NCI-H2196 treated with DMSO at 0.1 percent for 48 hours (cell line): ENCODE data around the gene FYB1.
"Not testable (repeated sequence)": the region's sequence is repeated elsewhere in the genome, so short reads cannot be mapped to it uniquely, and the experiment has no call there.

Experiments
- DNase-seq: peaks from one replicate; lab custom pipeline; 2025; ENCODE audit not compliant: unreplicated experiment; lab: John Stamatoyannopoulos, UW

The FYB1 gene, protein sequence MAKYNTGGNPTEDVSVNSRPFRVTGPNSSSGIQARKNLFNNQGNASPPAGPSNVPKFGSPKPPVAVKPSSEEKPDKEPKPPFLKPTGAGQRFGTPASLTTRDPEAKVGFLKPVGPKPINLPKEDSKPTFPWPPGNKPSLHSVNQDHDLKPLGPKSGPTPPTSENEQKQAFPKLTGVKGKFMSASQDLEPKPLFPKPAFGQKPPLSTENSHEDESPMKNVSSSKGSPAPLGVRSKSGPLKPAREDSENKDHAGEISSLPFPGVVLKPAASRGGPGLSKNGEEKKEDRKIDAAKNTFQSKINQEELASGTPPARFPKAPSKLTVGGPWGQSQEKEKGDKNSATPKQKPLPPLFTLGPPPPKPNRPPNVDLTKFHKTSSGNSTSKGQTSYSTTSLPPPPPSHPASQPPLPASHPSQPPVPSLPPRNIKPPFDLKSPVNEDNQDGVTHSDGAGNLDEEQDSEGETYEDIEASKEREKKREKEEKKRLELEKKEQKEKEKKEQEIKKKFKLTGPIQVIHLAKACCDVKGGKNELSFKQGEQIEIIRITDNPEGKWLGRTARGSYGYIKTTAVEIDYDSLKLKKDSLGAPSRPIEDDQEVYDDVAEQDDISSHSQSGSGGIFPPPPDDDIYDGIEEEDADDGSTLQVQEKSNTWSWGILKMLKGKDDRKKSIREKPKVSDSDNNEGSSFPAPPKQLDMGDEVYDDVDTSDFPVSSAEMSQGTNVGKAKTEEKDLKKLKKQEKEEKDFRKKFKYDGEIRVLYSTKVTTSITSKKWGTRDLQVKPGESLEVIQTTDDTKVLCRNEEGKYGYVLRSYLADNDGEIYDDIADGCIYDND

DNA sequence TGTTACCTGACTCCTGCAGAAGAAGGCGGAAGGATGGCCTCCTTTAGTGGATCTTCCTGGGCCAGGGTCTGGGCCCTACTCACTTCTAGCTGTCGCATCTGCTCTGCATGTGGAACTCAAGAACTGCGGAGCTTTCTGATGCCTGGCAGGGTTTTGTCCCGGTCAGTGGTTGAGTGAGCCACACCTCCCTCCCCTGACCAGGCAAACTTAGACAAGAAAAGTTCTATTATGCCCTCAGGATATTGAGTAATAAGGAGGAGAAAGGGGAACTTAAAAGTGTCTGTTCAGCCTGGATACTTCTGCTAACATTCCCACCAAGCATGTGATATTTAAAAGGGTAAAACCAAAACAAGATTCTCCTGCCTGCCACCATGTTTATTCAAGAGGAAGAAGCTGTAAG is at the start of gene FYB1:
TSS of gene FYB1 (minus strand) at position 127 of the 400 bp plus-strand sequence. CDS start 16,603 bp downstream, outside the sequence.
- DNase-seq = no peak

DNA sequence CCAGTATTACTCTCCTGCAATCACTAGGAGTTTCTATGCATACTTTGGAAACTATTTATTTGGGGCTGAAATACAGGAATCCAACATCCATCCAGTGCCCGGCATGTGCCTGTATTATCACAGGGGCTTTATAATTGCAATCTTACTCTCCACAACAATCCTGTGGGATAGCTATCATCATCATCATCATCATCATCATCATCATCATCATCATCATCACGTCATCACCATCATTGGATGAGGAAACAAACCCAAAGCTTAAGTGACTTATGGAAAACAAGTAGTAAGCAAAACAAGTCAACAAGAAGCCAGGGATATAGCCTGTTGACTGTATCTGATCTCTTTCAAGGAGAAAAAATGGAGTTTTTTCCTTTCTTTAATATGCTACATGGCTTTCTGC is 47.8 kb upstream of the FYB1 start:
- no peak for DNase-seq

DNA sequence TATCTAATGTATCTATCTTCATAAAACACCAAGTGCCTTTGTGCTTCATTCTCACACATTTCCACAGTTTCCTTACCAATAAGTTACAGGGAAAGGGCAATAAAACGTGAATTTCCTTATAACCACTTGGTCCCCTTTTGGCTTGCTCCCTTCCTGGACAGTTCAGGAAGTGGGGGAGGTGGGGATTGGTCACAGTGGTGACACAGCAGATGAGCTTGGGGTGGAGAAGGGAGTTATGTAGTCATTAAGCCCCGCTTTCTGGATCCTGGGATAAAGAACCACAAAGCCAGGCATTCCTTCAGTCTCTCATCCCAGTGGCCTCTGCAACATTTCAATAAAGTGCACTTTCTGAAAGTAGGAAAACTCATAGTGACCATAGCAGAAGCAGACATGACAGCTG is 47.1 kb upstream of the FYB1 start:
- no peak for DNase-seq

DNA sequence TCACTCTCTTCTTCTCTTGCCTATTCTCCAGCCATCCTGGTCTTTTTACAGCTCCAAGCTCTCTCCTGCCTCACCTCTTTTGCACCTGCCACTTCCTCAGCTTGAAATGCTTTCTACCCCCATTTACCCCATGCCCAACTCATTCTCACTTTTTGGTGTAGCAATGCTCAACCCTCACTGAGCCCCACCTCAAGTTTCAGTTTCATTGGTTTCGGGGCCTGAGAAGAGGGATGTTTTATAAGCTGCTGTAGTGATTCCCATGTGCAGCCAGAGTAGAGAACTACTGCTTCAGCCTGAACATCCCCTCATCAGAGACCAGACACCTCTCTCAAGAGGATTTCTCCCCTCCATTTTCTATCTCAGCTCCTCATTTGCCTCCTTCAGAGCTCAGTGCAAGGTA is 45.2 kb upstream of the FYB1 start:
- DNase-seq = no peak

DNA sequence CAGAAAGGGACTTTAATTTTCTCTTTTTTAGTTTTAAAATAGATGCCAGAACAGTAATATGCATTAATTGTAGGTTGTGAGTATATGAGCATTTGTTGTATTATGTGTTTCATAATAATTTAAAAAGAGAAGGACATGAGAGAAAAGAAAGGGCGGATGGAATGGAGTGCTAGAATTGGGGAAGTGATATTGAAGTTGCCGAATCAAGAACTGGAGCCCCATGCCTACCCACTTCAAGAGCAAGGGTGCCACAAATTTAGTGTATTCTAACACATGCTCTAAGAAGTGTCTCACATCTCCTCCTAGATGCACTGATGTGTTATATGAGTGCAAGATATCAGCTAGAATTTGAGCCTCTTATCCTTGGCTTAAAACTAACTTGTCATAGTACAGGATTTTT is 43.6 kb upstream of the FYB1 start:
- DNase-seq = no peak

DNA sequence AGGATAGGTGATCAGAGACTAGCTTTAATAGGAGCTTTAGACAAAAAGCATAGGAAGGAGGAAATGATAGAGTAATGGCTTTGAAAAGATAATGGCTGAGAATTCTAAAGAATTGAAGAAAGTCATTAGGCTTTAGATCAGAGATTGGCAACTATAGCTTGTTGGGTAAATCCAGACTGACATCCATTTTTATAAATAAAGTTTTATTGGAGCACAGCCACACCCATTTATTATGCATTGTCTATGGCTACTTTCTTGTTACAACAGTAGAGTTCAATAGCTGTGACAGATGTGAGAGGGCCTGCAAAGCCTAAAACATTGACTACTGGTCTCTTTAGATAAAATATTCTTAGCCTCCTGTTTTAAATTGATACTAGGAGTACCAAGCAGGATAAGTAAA is 40.7 kb upstream of the FYB1 start:
- DNase-seq = no peak

DNA sequence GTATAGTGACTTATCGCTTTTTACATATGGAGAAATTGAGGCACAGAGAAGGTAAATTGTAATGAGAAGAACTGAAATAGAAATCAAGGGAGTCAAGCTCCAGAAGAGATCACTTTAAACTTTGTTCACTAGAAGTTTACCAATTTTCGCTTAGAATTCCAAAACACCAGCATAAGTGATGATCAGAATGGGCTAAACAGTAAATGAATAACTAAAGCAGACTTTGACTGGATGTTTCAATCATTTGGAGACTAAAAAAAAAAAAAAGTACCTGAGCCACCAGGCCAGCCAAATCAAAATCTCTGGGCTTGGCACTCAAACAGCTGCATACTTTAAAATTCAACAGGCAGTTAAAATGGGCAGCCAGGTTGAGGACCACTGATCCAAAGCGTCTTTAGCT is 38.2 kb upstream of the FYB1 start:
- DNase-seq = no peak

DNA sequence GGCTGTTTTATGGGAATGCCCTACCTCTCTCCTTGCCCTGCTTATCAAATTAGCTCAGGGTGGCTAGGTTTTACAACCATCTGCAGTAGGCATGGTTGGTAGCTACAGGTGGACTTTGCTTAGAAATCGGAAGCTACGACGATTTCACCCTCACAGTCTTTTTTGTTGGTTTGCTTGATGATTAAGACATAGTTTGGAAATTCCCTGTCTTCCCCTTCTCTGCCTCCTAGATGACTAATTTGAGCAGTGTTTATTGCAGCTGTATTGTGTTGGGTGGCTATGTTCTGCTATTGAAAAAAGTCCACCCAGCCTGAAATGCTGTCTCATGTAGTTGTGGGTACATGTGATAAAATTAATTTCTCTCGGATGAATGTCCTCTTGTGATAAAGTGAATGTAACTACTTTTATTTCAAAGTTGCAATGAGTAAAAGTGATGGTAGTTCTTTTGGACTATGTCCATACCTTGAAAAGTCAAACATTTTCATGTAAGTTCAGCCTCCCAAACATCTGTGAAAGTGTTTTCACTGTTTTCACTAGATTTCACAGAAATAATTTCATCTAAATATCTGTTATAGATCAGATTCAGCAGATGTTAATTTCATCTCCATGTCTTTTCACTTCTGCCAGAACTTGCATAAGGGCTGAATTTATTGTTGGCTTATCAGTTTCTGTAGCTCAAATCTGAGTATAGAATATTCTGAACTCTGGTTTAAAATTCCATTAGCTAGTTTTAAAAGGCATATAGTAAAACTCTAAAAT is 37.3 kb upstream of the FYB1 start:
- DNase-seq = no peak

DNA sequence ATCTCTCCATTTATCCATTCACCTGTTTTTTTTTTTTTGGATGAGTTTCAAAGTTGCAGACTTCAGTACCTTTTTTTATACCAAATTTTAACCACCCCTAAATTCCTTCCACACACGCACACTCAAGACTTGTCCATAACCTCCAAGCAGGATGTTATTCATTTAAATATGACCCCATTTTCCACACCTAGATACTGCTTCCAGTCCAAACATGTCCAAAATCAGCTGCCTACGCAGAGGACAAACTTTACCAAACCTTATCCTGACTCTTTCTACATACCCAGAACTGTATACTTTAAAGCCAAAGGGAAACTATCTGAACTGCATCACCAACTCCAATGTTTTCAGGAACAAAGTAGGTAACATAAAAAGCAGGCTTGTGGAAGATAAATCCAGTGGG is 36.0 kb upstream of the FYB1 start:
- DNase-seq = no peak

DNA sequence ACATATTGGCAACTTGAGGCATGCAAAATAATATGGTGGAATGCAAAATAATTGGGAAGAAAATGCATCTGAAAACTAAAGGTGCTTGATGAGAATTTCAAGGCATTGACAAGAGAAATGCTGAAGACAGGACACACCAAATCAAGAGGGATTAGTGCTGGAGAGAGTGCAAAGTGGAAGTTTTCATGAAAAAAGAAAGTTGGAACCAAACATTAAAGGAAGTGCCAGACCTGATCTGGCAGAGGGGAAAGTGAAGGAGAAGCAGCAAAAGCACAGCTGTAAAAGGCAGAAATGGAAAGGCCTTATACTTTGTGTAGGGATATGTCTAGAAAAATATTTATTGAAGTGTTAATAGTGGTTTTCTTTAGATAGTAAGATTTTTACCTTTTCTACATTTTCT is 35.3 kb upstream of the FYB1 start:
- no peak for DNase-seq

DNA sequence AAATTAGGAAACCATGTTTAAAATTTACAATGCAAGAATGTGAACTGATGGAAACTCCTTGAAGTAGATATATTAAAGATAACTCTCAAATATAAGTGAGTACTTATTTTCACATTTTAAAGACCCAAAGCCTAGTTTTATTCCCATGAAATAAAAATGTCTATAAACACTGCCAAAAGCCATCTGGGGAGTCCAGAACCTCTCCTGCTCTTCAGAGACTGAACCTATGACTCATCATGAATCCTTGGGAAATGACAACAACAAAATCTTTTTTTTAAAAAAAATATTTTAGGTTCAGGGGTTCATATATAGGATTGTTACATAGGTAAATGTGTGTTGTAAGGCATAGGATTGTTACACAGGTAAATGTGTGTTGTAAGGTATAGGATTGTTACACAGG is 33.8 kb upstream of the FYB1 start:
- DNase-seq = no peak

DNA sequence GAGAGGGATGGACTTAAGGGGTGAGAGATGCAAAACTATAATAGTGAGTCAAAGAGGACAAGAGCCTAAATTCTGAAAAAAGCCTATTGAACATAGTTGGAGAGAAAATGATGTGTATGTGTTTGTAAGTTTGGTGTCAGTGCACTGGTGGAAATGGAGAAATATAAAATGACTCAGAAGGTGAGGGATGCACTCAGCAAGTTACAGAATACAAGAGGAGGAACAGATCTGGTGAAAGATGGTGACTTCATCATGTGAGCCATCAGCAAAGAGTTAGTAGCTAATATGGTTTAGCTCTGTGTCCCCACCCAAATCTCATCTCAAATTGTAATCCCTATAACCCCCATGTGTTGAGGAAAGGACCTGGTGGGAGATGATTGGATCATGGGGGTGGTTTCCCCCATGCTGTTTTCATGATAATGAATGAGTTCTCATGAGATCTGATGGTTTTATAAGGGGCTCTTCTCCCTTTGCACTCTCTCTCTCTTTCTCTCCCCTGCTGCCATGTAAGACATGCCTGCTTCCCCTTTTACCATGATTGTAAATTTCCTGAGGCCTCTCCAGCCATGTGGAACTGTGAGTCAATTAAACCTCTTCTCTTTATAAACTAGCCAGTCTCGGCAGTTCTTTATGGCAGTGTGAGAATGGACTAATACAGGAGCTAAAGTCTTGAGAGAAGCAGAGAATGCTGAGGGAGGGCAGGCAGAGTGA is 30.4 kb upstream of the FYB1 start:
- DNase-seq = no peak

DNA sequence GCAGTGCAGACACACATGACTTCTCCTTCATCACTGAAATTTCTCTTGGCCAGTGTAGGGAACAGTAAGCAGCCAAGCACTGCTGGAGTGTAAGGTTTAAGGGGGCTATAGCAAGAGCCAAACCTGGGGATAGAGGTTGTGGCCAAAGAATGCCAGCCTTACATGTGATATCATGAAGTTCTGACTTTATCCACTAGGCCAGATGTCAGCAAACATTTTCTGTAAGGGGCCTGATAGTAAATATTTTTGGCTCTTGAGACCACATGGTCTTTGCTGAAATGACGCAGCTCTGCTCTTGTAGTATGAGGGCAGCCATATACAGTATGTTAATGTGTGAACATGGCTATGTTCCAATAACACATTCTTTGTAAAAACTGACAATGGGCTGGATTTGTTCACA is 29.7 kb upstream of the FYB1 start:
- DNase-seq = no peak

DNA sequence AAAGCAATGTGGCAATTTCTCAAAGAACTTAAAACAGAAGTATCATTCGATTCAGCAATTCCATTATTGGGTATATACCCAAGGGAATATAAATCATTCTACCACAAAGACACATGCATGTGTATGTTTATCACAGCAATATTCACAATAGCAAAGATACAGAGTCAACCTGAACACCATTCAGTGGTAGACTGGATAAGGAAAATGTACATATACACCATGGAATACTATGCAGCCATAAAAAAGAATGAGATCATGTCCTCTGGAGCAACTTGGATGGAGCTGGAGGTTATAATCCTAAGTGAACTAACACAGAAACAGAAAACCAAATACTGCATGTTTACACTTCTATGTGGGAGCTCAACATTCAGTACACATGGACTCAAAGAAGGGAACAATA is 21.4 kb upstream of the FYB1 start:
- no peak for DNase-seq

DNA sequence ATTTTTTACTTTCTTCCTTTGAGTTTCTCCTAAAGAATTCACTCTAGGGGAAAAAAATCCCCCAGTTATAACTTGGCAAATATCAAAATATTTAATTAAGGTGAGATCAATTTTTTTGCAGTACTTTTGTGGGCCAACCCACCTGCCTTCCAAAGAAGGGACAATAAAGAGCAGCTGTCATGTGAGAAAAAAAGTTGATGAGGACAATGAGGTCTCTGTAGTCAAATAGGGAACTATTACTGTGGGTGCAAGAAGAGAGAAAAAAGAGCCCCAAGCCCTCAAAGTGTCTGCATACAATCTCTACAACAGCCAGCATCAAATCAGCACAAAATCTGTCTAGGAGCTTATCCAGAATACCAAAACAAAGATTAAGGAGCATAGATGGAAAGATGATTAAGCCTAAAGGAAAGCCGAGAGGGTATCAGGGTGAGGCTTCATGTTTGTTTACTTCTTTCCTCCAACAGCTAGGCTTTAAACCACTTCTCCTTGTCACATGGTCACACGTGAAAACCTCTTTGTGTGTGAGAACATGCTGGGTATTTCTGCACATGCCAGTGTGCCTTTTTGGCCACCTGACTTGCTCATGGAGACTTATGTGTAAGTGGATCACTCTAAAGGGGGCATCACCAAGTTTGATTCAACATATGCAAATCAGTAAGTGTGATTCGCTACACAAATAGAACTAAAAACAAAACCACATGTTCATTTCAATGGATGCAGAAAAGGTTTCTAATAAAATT is 19.2 kb upstream of the FYB1 start:
- DNase-seq = no peak

DNA sequence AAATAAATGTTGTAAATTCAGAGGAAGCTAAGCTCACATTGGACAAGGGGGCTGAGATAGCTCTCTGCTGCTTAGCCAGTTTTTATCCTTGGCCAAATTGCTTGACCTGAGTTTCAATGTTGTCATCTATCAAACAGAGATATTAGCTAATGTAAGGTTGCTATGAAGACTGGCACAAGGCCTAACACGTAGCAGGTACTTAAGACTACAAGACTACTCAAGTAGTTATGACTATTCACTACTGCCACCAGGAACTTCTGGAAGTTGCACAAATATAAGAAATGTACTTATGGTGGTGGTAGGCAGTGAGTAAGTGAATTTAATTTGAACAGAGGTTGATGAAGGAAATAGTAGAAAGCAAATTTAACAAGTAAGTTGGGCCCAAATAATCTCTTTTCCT is 17.4 kb upstream of the FYB1 start:
- DNase-seq = no peak

DNA sequence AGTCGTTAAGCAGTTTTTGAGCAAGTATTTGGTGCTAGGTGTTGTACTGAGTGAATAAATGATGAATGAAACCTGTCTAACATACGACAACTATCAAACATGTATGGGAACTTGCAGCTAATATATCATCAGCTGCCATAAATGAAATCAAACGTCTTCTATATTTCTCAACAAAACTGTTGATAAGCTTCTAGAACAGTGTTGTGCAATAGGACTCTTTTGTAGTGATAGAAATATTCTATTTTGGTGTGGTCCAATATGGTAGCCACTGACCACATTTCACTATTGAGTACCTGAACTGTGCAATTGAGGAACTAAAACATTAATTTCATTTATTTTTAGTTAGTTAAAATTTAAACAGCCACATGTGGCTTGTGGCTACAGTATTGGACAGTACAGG is 16.3 kb upstream of the FYB1 start:
- DNase-seq = no peak

DNA sequence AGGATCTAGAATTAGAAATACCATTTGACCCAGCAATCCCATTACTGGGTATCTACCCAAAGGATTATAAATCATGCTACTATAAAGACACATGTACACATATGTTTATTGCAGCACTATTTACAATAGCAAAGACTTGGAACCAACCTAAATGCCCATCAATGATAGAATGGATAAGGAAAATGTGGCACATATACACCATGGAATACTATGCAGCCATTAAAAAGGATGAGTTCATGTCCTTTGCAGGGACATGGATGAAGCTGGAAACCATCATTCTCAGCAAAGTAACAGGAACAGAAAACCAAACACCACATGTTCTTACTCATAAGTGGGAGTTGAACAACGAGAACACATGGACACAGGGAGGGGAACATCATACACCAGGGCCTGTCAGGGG is 15.1 kb upstream of the FYB1 start:
- DNase-seq = not testable (repeated sequence)

DNA sequence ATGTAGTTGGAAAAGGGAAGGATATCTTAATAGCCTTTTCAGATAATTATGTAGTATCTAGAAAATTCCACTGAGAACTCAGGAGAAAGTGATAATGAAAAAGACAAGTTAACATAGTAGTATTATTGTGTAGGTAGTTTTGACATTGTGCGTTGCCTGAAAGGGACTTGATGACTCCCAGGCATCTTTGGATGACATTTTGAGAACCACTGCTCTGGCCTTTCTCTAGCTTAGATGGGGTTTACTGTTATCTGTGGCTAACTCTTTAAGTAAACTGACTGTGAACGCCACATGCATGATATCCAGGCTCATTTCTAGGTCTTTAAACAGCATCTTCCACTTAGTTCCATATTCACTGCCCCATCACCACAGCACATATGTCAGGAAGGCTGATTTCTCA is 14.4 kb upstream of the FYB1 start:
- DNase-seq = no peak
